ENCODE results near the gene KDELR3.

GRCh38 chr22:38531251-38531938, 63.5 kb downstream of the KDELR3 start:
- no peak for TF ChIP-seq CTCF (IDR thresholded peaks at IDR 0.05)
- no peak for TF ChIP-seq EP300 (IDR thresholded peaks at IDR 0.05)
- TF ChIP-seq POLR2A (IDR thresholded peaks at IDR 0.05) = no peak

Measured in gastroesophageal sphincter (tissue), 3 donors.